ENCODE measurements around the gene WDFY2. TPM values are rescaled to one million over a fixed set of nuclear protein-coding genes. Genes with fewer than 3 reads are reported as not detected.
"Not testable (repeated sequence)": the region's sequence is repeated elsewhere in the genome, so short reads cannot be mapped to it uniquely, and the experiment has no call there.

Gene WDFY2
- polyA plus RNA-seq, 1 donor from 2014 or later = 5.3 TPM

GRCh38 chr13:51564671-51565070 lies 19.6 kb upstream of the WDFY2 start:
- H3K27me3 ChIP-seq (ENCODE audit: insufficient read depth, low read depth, low read length) = no peaks in the 10 kb centered on the region
- no peaks in the 10 kb centered on the region for H3K9me2 ChIP-seq (ENCODE audit: insufficient read depth, low read length)
- H3K36me3 ChIP-seq (ENCODE audit: insufficient read depth, low read length) = no peaks in the 10 kb centered on the region
- H3F3A ChIP-seq (ENCODE audit: insufficient read depth, low read length, poor library complexity, severe bottlenecking) = no peaks in the 10 kb centered on the region
- no peak overlapping the region for H3K4me2 ChIP-seq (ENCODE audit: low read length)
- H3K9ac ChIP-seq (ENCODE audit: low read length) = no peak overlapping the region
- TF ChIP-seq CTCF (IDR thresholded peaks at IDR 0.05; ENCODE audit: poor library complexity, severe bottlenecking) (no peak), MXI1 (conservative IDR thresholded peaks at IDR 0.05; ENCODE audit: poor library complexity, severe bottlenecking) (no peak), EP300 (conservative IDR thresholded peaks at IDR 0.05; ENCODE audit: poor library complexity, severe bottlenecking) (no peak), SMC3 (conservative IDR thresholded peaks at IDR 0.05; ENCODE audit: poor library complexity) (no peak), POLR2AphosphoS5 (IDR thresholded peaks at IDR 0.05) (no peak), EZH2 (IDR thresholded peaks at IDR 0.05; ENCODE audit: borderline replicate concordance, insufficient read depth, low read length, poor library complexity, severe bottlenecking) (no peak), RAD21 (conservative IDR thresholded peaks at IDR 0.05) (no peak), REST (IDR thresholded peaks at IDR 0.05; ENCODE audit: borderline replicate concordance) (no peak), TAF1 (IDR thresholded peaks at IDR 0.05; ENCODE audit: low read depth) (no peak)
- no peaks in the 10 kb centered on the region for H3K79me2 ChIP-seq (replicated peaks; ENCODE audit: insufficient read depth, low read length)
- no peak overlapping the region for H3K27ac ChIP-seq (ENCODE audit: low read length)
- H2AFZ ChIP-seq (ENCODE audit: low read depth, low read length) = no peak overlapping the region
- H3K4me3 ChIP-seq (ENCODE audit: low read length) = no peak overlapping the region
- H4K20me1 ChIP-seq (ENCODE audit: insufficient read depth) = no peaks in the 10 kb centered on the region
- H3K9me3 ChIP-seq (ENCODE audit: low read length) = no peaks in the 10 kb centered on the region

GRCh38 chr13:51569001-51569400 lies 15.3 kb upstream of the WDFY2 start:
- not testable (repeated sequence) for H3K79me2 ChIP-seq (replicated peaks; ENCODE audit: insufficient read depth, low read length); H3K9me2 ChIP-seq (ENCODE audit: insufficient read depth, low read length); H3K27ac ChIP-seq (ENCODE audit: low read length); H3K27me3 ChIP-seq (ENCODE audit: insufficient read depth, low read depth, low read length); H4K20me1 ChIP-seq (ENCODE audit: insufficient read depth); H3K9ac ChIP-seq (ENCODE audit: low read length); H3F3A ChIP-seq (ENCODE audit: insufficient read depth, low read length, poor library complexity, severe bottlenecking); H3K36me3 ChIP-seq (ENCODE audit: insufficient read depth, low read length); H3K9me3 ChIP-seq (ENCODE audit: low read length); H3K4me3 ChIP-seq (ENCODE audit: low read length); H2AFZ ChIP-seq (ENCODE audit: low read depth, low read length); H3K4me2 ChIP-seq (ENCODE audit: low read length)

- H3K79me2 ChIP-seq (replicated peaks; ENCODE audit: insufficient read depth, low read length) = no peaks in the 10 kb centered on the region
- no peak overlapping the region for H3K4me3 ChIP-seq (ENCODE audit: low read length)
- H4K20me1 ChIP-seq (ENCODE audit: insufficient read depth) = no peaks in the 10 kb centered on the region
- H3K4me2 ChIP-seq (ENCODE audit: low read length) = no peak overlapping the region
- H2AFZ ChIP-seq (ENCODE audit: low read depth, low read length) = no peak overlapping the region
- H3K27ac ChIP-seq (ENCODE audit: low read length) = no peak overlapping the region
- no peaks in the 10 kb centered on the region for H3K9me2 ChIP-seq (ENCODE audit: insufficient read depth, low read length)
- no peak overlapping the region for H3K9ac ChIP-seq (ENCODE audit: low read length)
- no peaks in the 10 kb centered on the region for H3F3A ChIP-seq (ENCODE audit: insufficient read depth, low read length, poor library complexity, severe bottlenecking)
- TF ChIP-seq EP300 (conservative IDR thresholded peaks at IDR 0.05; ENCODE audit: poor library complexity, severe bottlenecking) = no peak
- TF ChIP-seq TAF1 (IDR thresholded peaks at IDR 0.05; ENCODE audit: low read depth) = no peak
- TF ChIP-seq POLR2AphosphoS5 (IDR thresholded peaks at IDR 0.05) = no peak
- TF ChIP-seq CTCF (IDR thresholded peaks at IDR 0.05; ENCODE audit: poor library complexity, severe bottlenecking) = no peak
- TF ChIP-seq SMC3 (conservative IDR thresholded peaks at IDR 0.05; ENCODE audit: poor library complexity) = no peak
- TF ChIP-seq RAD21 (conservative IDR thresholded peaks at IDR 0.05) = no peak
- TF ChIP-seq EZH2 (IDR thresholded peaks at IDR 0.05; ENCODE audit: borderline replicate concordance, insufficient read depth, low read length, poor library complexity, severe bottlenecking) = no peak
- TF ChIP-seq REST (IDR thresholded peaks at IDR 0.05; ENCODE audit: borderline replicate concordance) = no peak
- TF ChIP-seq MXI1 (conservative IDR thresholded peaks at IDR 0.05; ENCODE audit: poor library complexity, severe bottlenecking) = no peak
- H3K27me3 ChIP-seq (ENCODE audit: insufficient read depth, low read depth, low read length) = no peaks in the 10 kb centered on the region
- no peaks in the 10 kb centered on the region for H3K9me3 ChIP-seq (ENCODE audit: low read length)
- no peaks in the 10 kb centered on the region for H3K36me3 ChIP-seq (ENCODE audit: insufficient read depth, low read length)
Observed at GRCh38 chr13:51576754-51577153, 7.5 kb upstream of the WDFY2 start.
